ENCODE data around the gene UCN.

DNA sequence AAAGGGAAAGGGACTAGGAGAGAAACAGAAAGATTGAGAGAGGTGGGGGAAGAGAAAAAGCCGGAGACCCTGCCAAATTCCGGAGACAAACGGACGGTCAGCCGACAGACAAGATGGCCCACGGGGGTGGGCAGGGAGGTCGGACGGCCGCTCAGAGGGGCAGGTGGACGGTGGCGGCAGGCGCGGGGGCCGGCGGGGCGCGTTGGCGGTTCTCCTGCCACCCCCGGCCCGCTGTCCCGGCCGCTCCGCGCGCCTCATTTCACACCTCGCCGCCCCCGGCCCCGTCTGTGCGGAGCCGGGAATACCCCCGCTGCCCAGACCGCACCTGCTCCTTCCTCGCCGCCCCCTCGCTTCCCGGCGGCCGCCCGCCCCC is 46.3 kb downstream of the UCN start:
- TF ChIP-seq, protein P1, sequence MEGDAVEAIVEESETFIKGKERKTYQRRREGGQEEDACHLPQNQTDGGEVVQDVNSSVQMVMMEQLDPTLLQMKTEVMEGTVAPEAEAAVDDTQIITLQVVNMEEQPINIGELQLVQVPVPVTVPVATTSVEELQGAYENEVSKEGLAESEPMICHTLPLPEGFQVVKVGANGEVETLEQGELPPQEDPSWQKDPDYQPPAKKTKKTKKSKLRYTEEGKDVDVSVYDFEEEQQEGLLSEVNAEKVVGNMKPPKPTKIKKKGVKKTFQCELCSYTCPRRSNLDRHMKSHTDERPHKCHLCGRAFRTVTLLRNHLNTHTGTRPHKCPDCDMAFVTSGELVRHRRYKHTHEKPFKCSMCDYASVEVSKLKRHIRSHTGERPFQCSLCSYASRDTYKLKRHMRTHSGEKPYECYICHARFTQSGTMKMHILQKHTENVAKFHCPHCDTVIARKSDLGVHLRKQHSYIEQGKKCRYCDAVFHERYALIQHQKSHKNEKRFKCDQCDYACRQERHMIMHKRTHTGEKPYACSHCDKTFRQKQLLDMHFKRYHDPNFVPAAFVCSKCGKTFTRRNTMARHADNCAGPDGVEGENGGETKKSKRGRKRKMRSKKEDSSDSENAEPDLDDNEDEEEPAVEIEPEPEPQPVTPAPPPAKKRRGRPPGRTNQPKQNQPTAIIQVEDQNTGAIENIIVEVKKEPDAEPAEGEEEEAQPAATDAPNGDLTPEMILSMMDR (IDR thresholded peaks at IDR 0.05 in 4 of 5, conservative IDR thresholded peaks at IDR 0.05 in 1 of 5): no peak
- no peak for TF ChIP-seq POLR2A (IDR thresholded peaks at IDR 0.05)

Measured in gastrocnemius medialis (tissue), 4 donors.